CD4-positive, alpha-beta T cell treated with Interleukin-21 for 1 hour (primary cell): ENCODE results near the gene CCNF.

ENCODE experiments used
- DNase-seq: peaks from one replicate; pipeline ENCODE4 v3.0.0-alpha.2; 2020

Gene CCNF

GRCh38 chr16:2507665-2508064 is 78.4 kb downstream of the CCNF start:
- no peak for DNase-seq
